T follicular helper cell (primary cell): Measurements from ENCODE around the gene MEAK7.
"Not testable (repeated sequence)": the region's sequence is repeated elsewhere in the genome, so short reads cannot be mapped to it uniquely, and the experiment has no call there.

Experiments used
- DNase-seq: peaks from one replicate; pipeline ENCODE4 v3.0.0-alpha.2; 2020; ENCODE audit warnings: low read depth

Gene MEAK7

GRCh38 chr16:84532855-84533486 lies 28.5 kb upstream of the MEAK7 start:
- DNase-seq = no peak

DNA sequence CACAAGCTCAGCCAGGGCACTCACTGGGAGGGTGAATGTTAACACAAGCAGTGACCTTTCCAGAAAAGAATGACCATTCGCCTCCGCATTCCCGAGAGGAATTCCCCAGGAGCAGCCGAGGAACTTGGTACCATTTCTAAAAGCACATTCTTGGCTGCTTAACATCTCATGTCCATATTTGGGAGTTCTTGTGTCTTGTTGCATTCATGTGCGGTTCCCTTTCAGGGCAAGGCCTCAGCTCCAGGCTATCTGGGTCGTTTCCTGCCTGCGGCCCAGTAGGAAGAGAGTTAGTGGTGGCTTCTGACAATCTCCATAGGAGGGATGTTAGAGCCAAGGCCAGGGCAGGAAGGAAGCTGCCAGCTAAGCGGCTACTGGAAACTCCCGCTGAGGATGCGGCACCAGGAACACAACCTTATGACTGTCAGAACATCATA lies 27.8 kb upstream of the MEAK7 start:
- no peak for DNase-seq

DNA sequence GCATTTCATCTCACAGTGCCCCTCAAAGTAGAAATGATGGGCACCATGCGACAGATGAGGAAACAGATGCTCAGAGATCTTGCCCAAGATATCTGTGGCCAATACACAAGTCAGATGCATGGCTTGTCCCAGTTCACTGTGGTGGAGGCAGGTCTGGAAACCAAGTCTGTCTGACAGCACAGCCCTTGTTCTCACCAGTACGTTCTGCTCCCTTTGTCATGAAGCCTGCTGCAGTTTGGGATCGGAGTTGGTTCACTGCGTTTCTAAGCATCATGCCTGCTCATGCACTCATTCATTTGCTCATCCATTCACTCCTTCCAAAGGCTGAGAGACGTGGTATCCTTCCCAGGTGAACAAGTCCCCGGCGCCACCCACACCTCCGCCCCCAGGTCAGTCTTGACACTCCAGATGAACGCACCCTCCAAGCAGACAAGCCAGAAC lies 27.2 kb upstream of the MEAK7 start:
- DNase-seq = no peak

DNA sequence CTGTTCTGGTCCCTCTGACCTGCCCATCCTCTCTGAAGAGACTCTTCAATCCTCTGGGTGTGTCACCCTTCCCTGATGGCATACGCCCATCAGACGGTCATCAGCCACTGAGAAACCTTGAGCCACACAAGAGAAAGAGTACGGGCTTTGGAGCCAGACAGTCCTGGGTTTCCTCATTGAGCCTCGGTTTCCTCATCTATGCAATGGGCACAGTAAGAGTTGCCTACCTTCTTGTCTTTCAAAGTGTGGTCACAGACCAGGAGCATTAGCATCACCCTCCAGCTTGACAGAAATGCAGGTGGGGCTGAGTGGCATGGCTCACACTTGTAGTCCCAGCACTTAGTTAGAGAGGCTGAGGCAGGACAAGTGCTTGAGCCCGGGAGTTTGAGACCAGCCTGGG lies 26.1 kb upstream of the MEAK7 start:
- DNase-seq = no peak

DNA sequence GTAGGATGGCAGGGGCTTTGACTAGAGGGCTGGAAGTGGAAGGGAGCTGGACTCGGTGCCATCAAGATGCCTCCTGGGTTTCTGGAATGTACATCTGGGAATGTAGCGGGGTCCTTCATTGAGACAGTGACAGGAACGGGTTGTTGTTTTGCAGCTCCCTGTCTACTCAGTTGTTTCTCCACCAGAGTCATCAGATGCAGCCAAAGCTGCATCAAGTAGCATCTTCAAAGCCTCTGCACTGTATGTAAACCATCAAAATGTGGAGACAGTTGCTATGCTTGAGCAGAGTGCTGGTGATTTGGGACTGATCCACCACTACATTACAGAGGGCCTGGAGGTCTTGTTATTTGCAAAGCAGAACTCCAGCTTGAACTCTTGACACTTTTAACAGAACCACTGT lies 25.1 kb upstream of the MEAK7 start:
- no peak for DNase-seq

GRCh38 chr16:84528322-84528721 lies 23.9 kb upstream of the MEAK7 start:
- no peak for DNase-seq

GRCh38 chr16:84527532-84528269 lies 23.2 kb upstream of the MEAK7 start:
- DNase-seq = no peak

- DNase-seq = no peak
Observed at GRCh38 chr16:84526794-84527531, 22.5 kb upstream of the MEAK7 start.

DNA sequence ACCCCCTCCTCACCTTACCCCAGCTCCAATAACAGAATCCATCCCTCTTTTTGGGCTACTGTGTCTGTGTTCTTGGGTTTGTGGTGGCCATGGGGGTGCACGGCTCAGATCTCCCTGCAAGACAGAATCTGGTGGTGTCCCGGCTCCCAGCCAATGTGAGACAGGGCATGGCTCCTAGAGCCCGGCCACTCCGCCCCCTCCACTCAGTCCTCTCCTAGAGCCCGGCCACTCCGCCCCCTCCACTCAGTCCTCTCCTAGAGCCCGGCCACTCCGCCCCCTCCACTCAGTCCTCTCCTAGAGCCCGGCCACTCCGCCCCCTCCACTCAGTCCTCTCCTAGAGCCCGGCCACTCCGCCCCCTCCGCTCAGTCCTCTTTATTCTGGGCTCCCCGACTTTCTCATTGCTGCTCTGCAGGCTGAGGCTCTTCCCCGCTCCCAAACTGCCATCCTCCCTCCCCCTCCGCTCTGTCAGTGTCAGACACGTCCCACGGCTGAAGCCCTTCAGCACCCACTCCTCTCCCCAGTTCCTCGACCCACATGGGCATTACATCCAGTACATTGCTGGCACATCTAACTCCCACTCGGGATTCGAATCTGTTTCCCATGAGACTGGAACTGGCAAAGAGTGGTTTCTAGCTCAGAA lies 20.6 kb upstream of the MEAK7 start:
- DNase-seq = not testable (repeated sequence)

DNA sequence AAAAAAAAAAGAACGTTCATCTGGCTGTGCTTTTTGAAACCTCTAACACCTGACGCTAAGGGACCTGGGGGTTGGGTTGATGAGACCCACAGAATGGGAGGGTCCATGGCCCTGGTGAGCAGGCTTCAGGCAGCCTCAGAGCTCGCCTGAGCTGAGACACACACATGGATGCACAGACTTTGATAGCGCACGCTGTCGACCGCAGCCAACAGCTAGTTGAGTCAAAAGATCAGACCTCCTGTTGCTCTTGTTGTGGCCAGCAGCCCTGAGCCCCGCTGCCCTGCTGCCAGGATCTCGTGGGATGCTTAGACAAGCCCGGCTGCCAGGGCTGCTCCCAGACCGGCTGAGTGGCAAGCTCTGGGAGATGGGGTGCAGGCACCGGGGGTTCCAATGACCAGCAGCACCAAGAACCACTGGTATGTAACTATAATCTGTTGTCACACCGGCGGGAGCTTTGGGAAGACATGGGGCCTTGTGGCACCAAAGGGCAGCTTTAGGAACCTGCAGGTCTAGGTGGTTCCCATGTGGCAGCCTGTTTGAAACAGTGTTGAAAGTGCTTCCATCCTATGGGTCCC lies 20.0 kb upstream of the MEAK7 start:
- DNase-seq = no peak

DNA sequence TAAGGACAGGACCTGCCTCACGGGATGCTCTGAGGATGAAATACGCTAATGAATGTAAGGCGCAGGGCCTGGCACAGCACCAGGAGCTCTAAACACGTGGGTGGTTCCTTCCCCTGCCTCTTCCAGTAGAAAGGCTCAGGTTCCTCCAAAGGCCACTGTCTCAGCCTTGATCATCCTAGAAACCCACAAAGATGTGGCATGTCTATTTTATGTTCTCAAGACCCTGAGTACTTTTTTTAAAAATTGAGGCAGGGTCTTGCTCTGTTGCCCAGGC lies 17.0 kb upstream of the MEAK7 start:
- DNase-seq = no peak

DNA sequence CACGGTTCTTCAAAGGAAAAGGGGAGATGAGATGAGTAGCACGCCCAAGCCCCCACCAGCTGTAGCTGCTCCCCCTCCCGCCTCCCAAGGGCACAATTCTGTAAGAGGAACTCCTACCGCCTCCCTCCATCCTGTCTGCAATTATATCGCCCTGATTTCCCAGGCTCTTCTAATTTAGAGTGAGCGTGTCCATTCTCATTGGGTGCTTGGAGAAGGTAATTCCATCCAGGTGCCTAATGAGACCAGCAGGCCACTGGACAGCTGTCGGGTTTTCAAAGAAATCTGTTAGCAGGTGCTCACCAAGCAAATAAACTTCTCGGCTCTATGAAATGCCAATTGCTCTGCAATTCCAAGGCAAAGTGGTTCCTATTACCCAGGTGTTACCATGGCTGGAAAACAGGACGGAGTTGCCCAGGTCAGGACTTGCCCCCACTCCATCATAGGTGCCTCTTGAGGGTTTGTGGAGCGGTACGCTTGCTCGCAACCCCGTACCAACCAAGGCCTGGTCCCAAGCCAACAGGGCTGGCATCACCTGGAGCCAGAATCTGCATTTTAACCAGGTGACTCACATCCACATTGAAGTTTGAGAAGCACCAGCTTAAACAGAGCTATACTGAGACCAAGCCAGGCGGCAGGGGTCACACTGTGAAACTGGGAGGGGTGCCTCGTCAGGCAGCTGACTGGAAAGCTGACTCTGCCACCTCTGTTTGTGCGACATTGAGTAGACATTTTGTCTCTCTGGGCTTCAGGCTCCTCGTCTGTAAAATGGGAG lies 16.5 kb upstream of the MEAK7 start:
- DNase-seq = no peak

DNA sequence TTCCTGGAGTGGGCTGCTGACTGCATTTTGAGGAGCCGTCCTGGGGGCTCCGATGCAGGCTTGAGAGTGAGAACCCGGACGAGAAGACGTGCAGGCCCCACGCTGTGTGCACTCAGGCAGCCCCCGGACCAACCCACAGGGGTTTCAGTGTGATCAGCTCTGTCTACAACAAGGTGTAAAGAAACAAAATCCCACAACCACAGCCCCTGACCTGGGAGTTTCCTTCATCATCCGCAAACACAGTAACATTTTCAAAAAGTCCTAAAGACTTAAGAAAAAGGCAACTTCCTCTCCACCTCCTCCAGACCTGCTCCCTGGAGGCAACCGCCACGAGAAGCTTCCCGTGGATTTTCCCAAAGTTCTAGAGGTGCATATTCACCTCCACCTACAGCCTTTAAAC lies 15.4 kb upstream of the MEAK7 start:
- no peak for DNase-seq

DNA sequence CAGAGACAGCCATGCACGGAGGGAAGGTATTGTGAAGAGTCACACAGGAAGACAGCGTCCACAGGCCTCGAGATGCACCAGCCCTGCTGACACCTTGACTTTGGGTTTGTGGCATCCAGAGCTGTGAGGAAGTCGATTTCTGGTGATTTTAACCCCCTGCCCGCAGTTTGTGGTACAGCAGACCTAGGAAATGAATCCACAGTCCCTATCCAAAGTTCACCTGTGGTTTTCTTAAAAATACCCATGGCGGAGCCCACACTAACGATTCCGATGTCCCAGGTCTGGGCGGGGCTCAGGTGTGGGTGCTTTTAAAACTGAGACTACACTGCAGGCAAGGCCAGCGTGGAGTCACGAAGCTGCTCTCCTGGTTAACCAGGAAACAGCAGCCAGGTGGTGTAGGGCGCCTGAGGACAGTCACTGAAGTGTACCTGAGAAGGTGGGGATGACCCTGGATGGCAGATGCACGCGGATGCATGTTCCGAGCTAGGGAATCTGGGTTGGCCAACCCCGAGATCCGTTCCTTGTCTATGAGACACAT lies 14.4 kb upstream of the MEAK7 start:
- DNase-seq = peak; percentile 34

DNA sequence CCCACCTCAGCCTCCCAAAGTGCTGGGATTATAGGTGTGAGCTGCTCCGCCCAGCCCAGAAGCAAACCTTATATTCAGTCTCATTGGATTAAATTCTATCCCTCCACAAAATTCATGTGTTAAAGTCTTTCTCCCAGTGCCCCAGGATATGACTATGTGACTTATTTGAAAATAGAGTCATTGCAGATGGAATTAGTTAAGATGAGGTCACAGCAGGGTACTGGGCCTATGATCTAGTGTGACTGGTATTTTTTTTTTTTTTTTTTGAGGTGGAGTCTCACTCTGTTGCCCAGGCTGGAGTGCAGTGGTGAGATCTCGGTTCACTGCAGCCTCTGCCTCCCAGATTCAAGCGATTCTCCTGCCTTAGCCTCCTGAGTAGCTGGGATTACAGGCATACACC lies 13.8 kb upstream of the MEAK7 start:
- not testable (repeated sequence) for DNase-seq

GRCh38 chr16:84517366-84517765 lies 12.9 kb upstream of the MEAK7 start:
- DNase-seq = no peak

- peak; percentile 71 for DNase-seq
Observed at GRCh38 chr16:84514874-84515835, 10.7 kb upstream of the MEAK7 start.

DNA sequence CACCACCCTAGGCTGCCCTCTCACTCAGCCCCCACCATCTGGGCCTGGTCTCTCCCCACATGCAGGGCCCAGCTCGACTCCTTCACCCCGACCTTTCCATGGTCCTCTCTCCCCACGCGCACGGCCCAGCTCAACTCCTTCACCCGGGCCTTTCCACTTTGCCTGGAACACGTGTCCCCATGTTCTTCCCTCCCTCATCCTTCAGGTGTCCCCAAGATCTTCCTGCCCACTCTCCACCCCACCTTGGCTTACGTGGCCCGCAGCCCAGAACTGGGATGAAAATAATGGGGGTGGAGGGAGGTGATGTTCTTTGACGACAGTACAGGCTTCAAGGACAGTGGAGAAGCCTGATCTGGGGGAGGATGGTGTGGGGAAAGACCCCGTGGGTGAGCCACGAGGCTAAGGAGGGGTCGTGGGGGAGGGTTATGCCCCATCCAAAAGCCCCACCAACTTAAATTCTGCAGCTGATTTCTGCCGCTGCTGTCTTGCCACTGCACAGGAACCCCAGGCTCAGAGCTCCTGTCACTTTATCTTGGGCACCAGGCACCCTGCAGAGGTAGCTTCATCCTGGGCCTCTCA lies 9.9 kb upstream of the MEAK7 start:
- DNase-seq = no peak

- no peak for DNase-seq
Observed at GRCh38 chr16:84513666-84514065, 9.2 kb upstream of the MEAK7 start.

DNA sequence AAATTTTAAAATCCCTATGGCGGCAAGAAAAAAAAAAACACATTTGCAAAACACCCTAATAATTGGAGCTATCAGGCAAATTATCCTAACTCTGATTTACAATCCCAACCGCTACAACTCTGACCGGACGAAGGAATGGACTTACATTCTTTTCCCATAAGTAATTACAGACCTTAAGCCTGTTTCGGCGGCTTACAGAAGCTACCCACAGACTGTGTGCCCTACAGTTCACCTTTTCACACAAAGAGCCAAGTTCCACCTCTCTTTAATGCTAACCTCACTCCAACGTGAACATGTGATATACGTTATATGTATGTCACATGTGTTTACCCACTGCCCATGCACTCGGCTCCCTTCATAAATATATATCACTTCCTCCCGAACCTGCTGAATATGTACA lies 8.7 kb upstream of the MEAK7 start:
- no peak for DNase-seq
